Mesothelial cell of epicardium (in vitro differentiated cells): Measurements from ENCODE around the gene PRIMA1. TPM values are rescaled to one million over a fixed set of nuclear protein-coding genes. Genes with fewer than 3 reads are reported as not detected.

ENCODE experiments used
- DNase-seq, 2 experiments: peaks; one replicate each; pipeline ENCODE4 v3.0.0; 2021; ENCODE audit warnings: low spot score in 2 of 2; ENCODE audit not compliant: unreplicated experiment in 2 of 2
- H3K27ac Mint-ChIP-seq: 2 replicates; pipeline ENCODE4 v1.8.0; 2021; ENCODE audit warnings: mixed read lengths
- H3K27me3 Mint-ChIP-seq: 2 replicates; pipeline ENCODE4 v1.8.0; 2021; ENCODE audit warnings: low read depth, mixed read lengths
- H3K36me3 Mint-ChIP-seq: 2 replicates; pipeline ENCODE4 v1.8.0; 2021; ENCODE audit warnings: mixed read lengths
- H3K4me1 Mint-ChIP-seq: 2 replicates; pipeline ENCODE4 v1.8.0; 2021; ENCODE audit warnings: mixed read lengths
- H3K4me3 Mint-ChIP-seq: 2 replicates; pipeline ENCODE4 v1.8.0; 2021; ENCODE audit warnings: mild to moderate bottlenecking, moderate library complexity, mixed read lengths
- H3K9me3 Mint-ChIP-seq: 2 replicates; pipeline ENCODE4 v1.8.0; 2021; ENCODE audit warnings: mixed read lengths
- CTCF ChIP-seq: fragments of 200-600 bp; sonication (generic); IDR thresholded peaks from one replicate; pipeline ENCODE4 v1.5.0; 2021; ENCODE audit warnings: antibody characterized with exemption; ENCODE audit not compliant: unreplicated experiment
- total RNA-seq: library from RNA; stranded (reverse); gene quantifications from 3 replicates; pipeline ENCODE4 v1.2.1, GENCODE V29; 2021

Gene PRIMA1
- total RNA-seq, 1 donor from 2014 or later = 2.3 TPM

- H3K27ac Mint-ChIP-seq = no peak overlapping the region
- H3K9me3 Mint-ChIP-seq = no peaks in the 10 kb centered on the region
- H3K4me3 Mint-ChIP-seq = no peak overlapping the region
- no peaks in the 10 kb centered on the region for H3K27me3 Mint-ChIP-seq
- DNase-seq = peak in 1 of 2 experiments; percentile 46
- H3K4me1 Mint-ChIP-seq = peaks cover 24% of the 10 kb centered on the region
- no peaks in the 10 kb centered on the region for H3K36me3 Mint-ChIP-seq
- no peak for TF ChIP-seq CTCF
Observed at GRCh38 chr14:93751946-93752655, 36.2 kb downstream of the PRIMA1 start.

- H3K9me3 Mint-ChIP-seq = no peaks in the 10 kb centered on the region
- peaks cover 35% of the 10 kb centered on the region for H3K4me1 Mint-ChIP-seq
Observed at GRCh38 chr14:93749076-93749420, 39.2 kb downstream of the PRIMA1 start.

GRCh38 chr14:93748208-93749075, 39.8 kb downstream of the PRIMA1 start:
- no peak for TF ChIP-seq CTCF
- Mint-ChIP-seq H3K9me3 (no peaks in the 10 kb centered on the region), H3K4me3 (no peak overlapping the region)

More at GRCh38 chr14:93749076-93749420, 39.2 kb downstream of the PRIMA1 start:
- no peak overlapping the region for H3K4me3 Mint-ChIP-seq
- no peak for DNase-seq
- no peak for TF ChIP-seq CTCF
- H3K27me3 Mint-ChIP-seq = no peaks in the 10 kb centered on the region
- H3K27ac Mint-ChIP-seq = no peak overlapping the region
- no peaks in the 10 kb centered on the region for H3K36me3 Mint-ChIP-seq

GRCh38 chr14:93747560-93747959, 40.7 kb downstream of the PRIMA1 start:
- Mint-ChIP-seq H3K27me3 (no peaks in the 10 kb centered on the region), H3K4me1 (peaks cover 37% of the 10 kb centered on the region), H3K36me3 (no peaks in the 10 kb centered on the region), H3K27ac (no peak overlapping the region), H3K9me3 (no peaks in the 10 kb centered on the region), H3K4me3 (no peak overlapping the region)
- DNase-seq = no peak
- TF ChIP-seq CTCF = no peak

More at GRCh38 chr14:93748208-93749075, 39.8 kb downstream of the PRIMA1 start:
- no peaks in the 10 kb centered on the region for H3K36me3 Mint-ChIP-seq
- H3K4me1 Mint-ChIP-seq = peaks cover 35% of the 10 kb centered on the region
- no peak for DNase-seq
- peak overlapping the region; percentile 6 for H3K27ac Mint-ChIP-seq
- H3K27me3 Mint-ChIP-seq = no peaks in the 10 kb centered on the region

- Mint-ChIP-seq H3K9me3 (no peaks in the 10 kb centered on the region), H3K4me1 (peaks cover 37% of the 10 kb centered on the region), H3K27ac (no peak overlapping the region)
Observed at GRCh38 chr14:93747102-93747501, 41.2 kb downstream of the PRIMA1 start.

More at GRCh38 chr14:93747102-93747501, 41.2 kb downstream of the PRIMA1 start:
- Mint-ChIP-seq H3K27me3 (no peaks in the 10 kb centered on the region), H3K4me3 (no peak overlapping the region), H3K36me3 (no peaks in the 10 kb centered on the region)
- no peak for TF ChIP-seq CTCF
- no peak for DNase-seq
